Hepatocyte (in vitro differentiated cells): ENCODE results near the gene GLI1. TPM values are rescaled to one million over a fixed set of nuclear protein-coding genes. Genes with fewer than 3 reads are reported as not detected.

Experiments used
- DNase-seq: peaks from one replicate; pipeline ENCODE4 v3.0.0-alpha.2; 2016; ENCODE audit warnings: low spot score
- H2AFZ ChIP-seq: fragments of 200-600 bp; sonication (generic); 2 replicates; pipeline ENCODE4 v1.6.0; 2016; ENCODE audit warnings: antibody characterized with exemption, mild to moderate bottlenecking
- H3K27ac ChIP-seq: fragments of 200-600 bp; sonication (generic); 2 replicates; pipeline ENCODE4 v1.5.1; 2016; ENCODE audit warnings: mild to moderate bottlenecking
- H3K27me3 ChIP-seq: fragments of 200-600 bp; sonication (generic); 2 replicates; pipeline ENCODE4 v1.6.1; 2016
- H3K36me3 ChIP-seq: fragments of 200-600 bp; sonication (generic); replicated peaks from 2 replicates; pipeline ENCODE4 v1.5.1; 2016; ENCODE audit warnings: low read depth; ENCODE audit not compliant: insufficient read depth
- H3K4me1 ChIP-seq: fragments of 200-600 bp; sonication (generic); 2 replicates; pipeline ENCODE4 v1.5.1; 2016; ENCODE audit warnings: mild to moderate bottlenecking, moderate library complexity; ENCODE audit not compliant: insufficient read depth
- H3K4me2 ChIP-seq: fragments of 200-600 bp; sonication (generic); 2 replicates; pipeline ENCODE4 v1.6.0; 2016
- H3K4me3 ChIP-seq: fragments of 200-600 bp; sonication (generic); 2 replicates; pipeline ENCODE4 v1.5.1; 2016; ENCODE audit warnings: mild to moderate bottlenecking
- H3K79me2 ChIP-seq: fragments of 200-600 bp; sonication (generic); 2 replicates; pipeline ENCODE4 v1.6.0; 2017; ENCODE audit warnings: mild to moderate bottlenecking
- H3K9me2 ChIP-seq: fragments of 200-600 bp; sonication (generic); replicated peaks from 2 replicates; pipeline ENCODE4 v1.6.0; 2017; ENCODE audit warnings: mild to moderate bottlenecking; ENCODE audit not compliant: insufficient read depth
- H3K9me3 ChIP-seq: fragments of 200-600 bp; sonication (generic); 2 replicates; pipeline ENCODE4 v1.5.1; 2016; ENCODE audit warnings: low read depth, mild to moderate bottlenecking
- H4K20me1 ChIP-seq: fragments of 200-600 bp; sonication (generic); 2 replicates; pipeline ENCODE4 v1.6.0; 2016; ENCODE audit warnings: mild to moderate bottlenecking; ENCODE audit not compliant: insufficient read depth, poor library complexity, severe bottlenecking
- EZH2 ChIP-seq: fragments of 200-600 bp; sonication (generic); IDR thresholded peaks from 2 replicates; pipeline ENCODE4 v1.6.1; 2016; ENCODE audit warnings: antibody characterized with exemption, mild to moderate bottlenecking, borderline replicate concordance
- EZH2phosphoT487 ChIP-seq: fragments of 200-600 bp; sonication (generic); IDR thresholded peaks from one replicate; pipeline ENCODE4 v1.6.1; 2018; ENCODE audit warnings: antibody characterized with exemption, mild to moderate bottlenecking, low read depth, moderate library complexity; ENCODE audit not compliant: unreplicated experiment, severe bottlenecking
- WGBS: methylation state at CpG from one replicate; pipeline ENCODE4 v1.1.6; 2016; ENCODE audit warnings: low lambda C conversion rate; ENCODE audit errors: missing lambda C conversion rate; 5-methylcytosine and 5-hydroxymethylcytosine counted together
- polyA plus RNA-seq: library from polyadenylated mRNA; unstranded; fragments of >200 nt; fragmentation: Nextera tagmentation; extraction: Ambion mirVana; gene quantifications from 2 replicates; pipeline ENCODE4 v1.2.1, GENCODE V29; 2016
- total RNA-seq: library from RNA; depleted of rRNA; stranded (reverse); fragments of >200 nt; gene quantifications from 2 replicates; pipeline ENCODE4 v1.2.3, GENCODE V29; 2014
- TF ChIP-seq, protein P1 (sequence below): fragments of 200-600 bp; sonication (generic); IDR thresholded peaks from 2 replicates; pipeline ENCODE4 v1.5.1; 2016; ENCODE audit warnings: antibody characterized with exemption, mild to moderate bottlenecking; ENCODE audit not compliant: poor library complexity

GLI1 gene
- total and polyA plus RNA-seq, 2 experiments from 2014 or later: 6.0 to 7.6 TPM

DNA sequence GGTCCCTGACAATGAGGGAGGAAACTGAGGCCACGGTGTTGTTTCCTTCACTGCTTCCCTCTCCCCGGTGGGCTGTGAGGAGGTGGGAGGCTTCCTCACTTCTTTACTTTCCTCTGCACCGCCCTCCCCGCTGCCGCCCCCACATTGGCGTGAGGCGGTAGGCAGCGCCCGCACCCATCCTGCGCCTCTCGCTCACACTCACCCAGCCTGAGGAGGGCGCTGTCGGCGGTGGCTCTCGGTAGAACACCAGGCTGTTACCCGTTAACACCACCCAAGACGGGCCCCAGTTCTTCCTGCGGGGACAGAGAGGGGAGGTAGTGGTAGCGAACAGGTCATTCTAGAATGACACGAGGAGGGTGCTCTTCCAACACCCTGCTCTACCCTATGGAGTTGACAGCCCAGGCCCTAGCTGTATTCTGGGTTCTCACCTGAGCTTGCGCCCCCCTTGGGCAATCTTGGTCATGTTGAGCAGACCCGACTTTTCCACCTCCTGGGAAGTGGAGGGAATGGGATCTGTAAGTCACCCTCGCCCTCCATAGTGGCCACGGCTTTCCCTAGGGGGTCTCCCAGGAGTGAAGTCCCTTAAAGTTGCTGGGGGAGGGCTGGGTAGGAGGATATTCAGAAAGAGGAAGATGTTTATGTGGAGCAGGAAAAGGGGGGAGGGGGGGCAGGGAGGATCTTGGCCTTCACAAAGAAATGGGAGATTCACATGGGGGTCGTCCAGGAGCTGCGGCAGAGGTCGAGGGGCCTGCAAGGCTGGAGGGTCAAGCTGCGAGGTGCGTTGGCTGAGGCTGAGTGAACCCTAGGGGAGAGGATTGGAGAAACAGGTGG lies 16.8 kb downstream of the GLI1 start:
- DNase-seq: no peak
- peak overlapping the region; percentile 63 for H2AFZ ChIP-seq
- H3K36me3 ChIP-seq: no peaks in the 10 kb centered on the region
- no peak overlapping the region for H3K4me3 ChIP-seq
- H3K9me2 ChIP-seq: no peaks in the 10 kb centered on the region
- no peaks in the 10 kb centered on the region for H3K79me2 ChIP-seq
- TF ChIP-seq EZH2: peak; percentile 76
- TF ChIP-seq, protein P1, sequence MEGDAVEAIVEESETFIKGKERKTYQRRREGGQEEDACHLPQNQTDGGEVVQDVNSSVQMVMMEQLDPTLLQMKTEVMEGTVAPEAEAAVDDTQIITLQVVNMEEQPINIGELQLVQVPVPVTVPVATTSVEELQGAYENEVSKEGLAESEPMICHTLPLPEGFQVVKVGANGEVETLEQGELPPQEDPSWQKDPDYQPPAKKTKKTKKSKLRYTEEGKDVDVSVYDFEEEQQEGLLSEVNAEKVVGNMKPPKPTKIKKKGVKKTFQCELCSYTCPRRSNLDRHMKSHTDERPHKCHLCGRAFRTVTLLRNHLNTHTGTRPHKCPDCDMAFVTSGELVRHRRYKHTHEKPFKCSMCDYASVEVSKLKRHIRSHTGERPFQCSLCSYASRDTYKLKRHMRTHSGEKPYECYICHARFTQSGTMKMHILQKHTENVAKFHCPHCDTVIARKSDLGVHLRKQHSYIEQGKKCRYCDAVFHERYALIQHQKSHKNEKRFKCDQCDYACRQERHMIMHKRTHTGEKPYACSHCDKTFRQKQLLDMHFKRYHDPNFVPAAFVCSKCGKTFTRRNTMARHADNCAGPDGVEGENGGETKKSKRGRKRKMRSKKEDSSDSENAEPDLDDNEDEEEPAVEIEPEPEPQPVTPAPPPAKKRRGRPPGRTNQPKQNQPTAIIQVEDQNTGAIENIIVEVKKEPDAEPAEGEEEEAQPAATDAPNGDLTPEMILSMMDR: no peak
- peaks cover 56% of the 10 kb centered on the region for H3K27me3 ChIP-seq
- 31% methylated on average over 24 of the region's 29 CpGs for WGBS
- H3K4me1 ChIP-seq: peaks cover 13% of the 10 kb centered on the region
- no peaks in the 10 kb centered on the region for H3K9me3 ChIP-seq
- H3K4me2 ChIP-seq: peak overlapping the region; percentile 95
- no peaks in the 10 kb centered on the region for H4K20me1 ChIP-seq
- no peak overlapping the region for H3K27ac ChIP-seq

DNA sequence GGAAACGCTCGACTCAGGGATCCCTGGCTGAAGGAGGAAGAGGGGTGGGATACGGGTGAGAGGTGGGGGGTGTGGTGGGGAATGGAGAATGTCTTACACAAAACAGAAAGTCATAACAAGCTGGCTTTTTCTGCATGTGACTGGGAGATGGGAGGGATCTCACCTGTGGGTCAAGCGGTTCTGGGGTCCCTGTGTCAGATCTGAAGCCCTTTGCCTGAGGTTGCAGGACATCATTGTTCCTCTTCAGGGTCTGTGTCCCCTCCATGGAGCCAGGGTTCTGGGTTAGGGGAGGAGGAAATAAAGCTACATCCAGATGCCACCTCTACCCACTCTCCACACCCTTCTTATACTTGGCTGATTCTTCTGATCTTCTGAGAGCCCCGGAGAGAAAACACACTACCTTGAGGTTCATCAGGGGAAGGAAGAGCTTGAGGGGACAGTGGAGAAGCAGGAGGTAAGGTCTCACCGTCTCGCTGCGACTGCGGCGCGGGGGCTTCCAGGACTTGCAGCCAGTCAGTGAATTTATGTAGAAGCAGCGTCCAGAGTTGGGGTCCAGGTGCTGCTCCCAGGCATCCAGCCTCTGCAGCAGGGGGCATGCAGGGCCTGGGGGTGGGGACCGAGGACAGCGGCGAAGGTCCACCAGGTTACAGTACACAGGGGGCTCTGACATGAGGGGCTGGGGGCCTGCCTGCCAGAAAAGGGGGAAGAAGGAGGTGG lies 17.6 kb downstream of the GLI1 start:
- no peak overlapping the region for H3K4me2 ChIP-seq
- H3K27me3 ChIP-seq: peaks cover 56% of the 10 kb centered on the region
- H3K27ac ChIP-seq: no peak overlapping the region

DNA sequence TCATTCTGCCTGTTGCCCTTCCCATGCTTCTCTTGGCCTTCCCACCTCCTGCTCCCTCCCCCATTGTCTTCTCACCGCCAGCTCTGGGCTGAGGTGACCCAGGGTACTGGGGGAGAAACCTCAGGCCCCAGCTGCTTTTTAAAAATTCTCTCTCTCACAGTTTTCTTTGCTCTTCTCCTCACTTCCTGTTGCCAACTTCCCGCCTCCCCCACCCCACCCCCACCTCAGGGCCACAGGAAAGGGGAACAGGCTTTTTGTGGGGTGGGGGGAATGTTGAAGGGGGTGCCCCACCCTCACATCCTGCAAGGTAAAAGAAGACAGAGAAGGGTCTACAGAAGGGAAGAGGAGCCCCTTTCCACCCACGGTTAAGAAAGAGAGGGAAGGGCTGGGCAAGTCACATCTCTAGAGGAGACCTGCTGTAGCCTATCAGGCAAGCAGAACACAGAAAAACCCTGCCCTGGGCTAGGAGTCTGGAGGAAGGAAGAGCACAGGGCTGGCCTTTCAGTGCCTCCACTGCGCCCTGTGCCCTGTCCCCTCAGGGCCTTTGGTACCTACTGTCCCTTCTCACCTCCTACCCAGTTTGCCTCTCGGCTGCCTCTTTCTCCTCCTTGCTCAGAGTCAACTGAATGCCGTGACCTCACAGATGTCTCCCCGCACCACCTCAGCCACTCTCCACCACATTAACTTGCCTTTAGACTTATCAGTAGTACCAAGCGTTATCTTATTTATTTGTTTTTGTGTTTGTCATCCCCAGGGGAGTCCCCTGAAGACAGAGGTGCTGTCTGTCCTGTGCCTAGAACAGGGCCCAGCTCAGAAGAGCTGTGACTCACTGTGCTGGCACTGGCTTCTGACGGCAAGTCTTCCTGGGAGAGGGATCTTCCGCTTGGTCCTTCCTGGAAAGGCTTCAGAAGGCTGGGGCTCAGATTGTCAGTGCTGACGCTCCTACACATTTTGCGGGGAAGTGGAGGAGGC lies 18.4 kb downstream of the GLI1 start:
- peaks cover 47% of the 10 kb centered on the region for H3K27me3 ChIP-seq
- TF ChIP-seq, protein P1: no peak
- TF ChIP-seq EZH2 (no peak), EZH2phosphoT487 (no peak)
- H3K27ac ChIP-seq: no peak overlapping the region
- H3K4me2 ChIP-seq: no peak overlapping the region
- no peaks in the 10 kb centered on the region for H3K79me2 ChIP-seq
- H3K9me3 ChIP-seq: no peaks in the 10 kb centered on the region
- no peaks in the 10 kb centered on the region for H3K9me2 ChIP-seq
- no peak overlapping the region for H2AFZ ChIP-seq
- H3K4me1 ChIP-seq: peaks cover 13% of the 10 kb centered on the region
- no peak overlapping the region for H3K4me3 ChIP-seq
- no peak for DNase-seq
- 70% methylated on average over 10 of the region's 12 CpGs for WGBS
- no peaks in the 10 kb centered on the region for H4K20me1 ChIP-seq
- no peaks in the 10 kb centered on the region for H3K36me3 ChIP-seq

More for the DNA sequence above, 17.6 kb downstream of the GLI1 start:
- no peaks in the 10 kb centered on the region for H4K20me1 ChIP-seq
- H3K4me3 ChIP-seq: no peak overlapping the region
- H3K79me2 ChIP-seq: no peaks in the 10 kb centered on the region
- no peak overlapping the region for H2AFZ ChIP-seq
- no peaks in the 10 kb centered on the region for H3K36me3 ChIP-seq
- no peaks in the 10 kb centered on the region for H3K9me2 ChIP-seq
- DNase-seq: no peak
- TF ChIP-seq EZH2 (no peak), EZH2phosphoT487 (no peak)
- TF ChIP-seq, protein P1: no peak
- peaks cover 13% of the 10 kb centered on the region for H3K4me1 ChIP-seq
- 93% methylated on average over 13 of the region's 15 CpGs for WGBS
- no peaks in the 10 kb centered on the region for H3K9me3 ChIP-seq
